ENCODE data around the gene TPP2.

DNA sequence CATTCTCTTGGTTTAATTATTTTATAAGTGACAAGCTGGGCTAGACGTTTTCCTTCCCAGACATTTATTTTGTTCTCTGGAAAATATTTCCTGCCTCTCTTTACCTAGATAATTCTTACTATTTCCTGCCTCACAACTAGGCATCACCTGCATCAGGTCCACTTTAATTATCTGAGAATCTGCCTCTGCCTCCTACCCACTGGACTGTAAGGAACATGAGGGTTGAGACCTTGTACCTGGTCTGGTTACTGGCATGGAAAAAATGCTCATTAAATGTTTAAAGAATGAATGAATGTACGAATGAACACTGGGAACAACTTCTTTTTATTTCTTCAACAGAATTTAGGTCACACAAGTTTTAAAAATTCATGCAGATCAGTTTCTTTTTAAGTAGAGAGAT is 111.4 kb downstream of the TPP2 start:
- TF ChIP-seq, protein P1, sequence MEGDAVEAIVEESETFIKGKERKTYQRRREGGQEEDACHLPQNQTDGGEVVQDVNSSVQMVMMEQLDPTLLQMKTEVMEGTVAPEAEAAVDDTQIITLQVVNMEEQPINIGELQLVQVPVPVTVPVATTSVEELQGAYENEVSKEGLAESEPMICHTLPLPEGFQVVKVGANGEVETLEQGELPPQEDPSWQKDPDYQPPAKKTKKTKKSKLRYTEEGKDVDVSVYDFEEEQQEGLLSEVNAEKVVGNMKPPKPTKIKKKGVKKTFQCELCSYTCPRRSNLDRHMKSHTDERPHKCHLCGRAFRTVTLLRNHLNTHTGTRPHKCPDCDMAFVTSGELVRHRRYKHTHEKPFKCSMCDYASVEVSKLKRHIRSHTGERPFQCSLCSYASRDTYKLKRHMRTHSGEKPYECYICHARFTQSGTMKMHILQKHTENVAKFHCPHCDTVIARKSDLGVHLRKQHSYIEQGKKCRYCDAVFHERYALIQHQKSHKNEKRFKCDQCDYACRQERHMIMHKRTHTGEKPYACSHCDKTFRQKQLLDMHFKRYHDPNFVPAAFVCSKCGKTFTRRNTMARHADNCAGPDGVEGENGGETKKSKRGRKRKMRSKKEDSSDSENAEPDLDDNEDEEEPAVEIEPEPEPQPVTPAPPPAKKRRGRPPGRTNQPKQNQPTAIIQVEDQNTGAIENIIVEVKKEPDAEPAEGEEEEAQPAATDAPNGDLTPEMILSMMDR (IDR thresholded peaks at IDR 0.05; ENCODE audit: insufficient read depth, low read depth, low read length), result no peak
- TF ChIP-seq EZH2 (IDR thresholded peaks at IDR 0.05; ENCODE audit: insufficient read depth, low read length), result no peak

All from astrocyte (in vitro differentiated cells and primary cell).